ENCODE data around the gene ZNF580. TPM values are rescaled to one million over a fixed set of nuclear protein-coding genes. Genes with fewer than 3 reads are reported as not detected.

Gene ZNF580
- total and polyA plus RNA-seq, 2 of the 13 experiments (the other 11 are each of a cell fraction or from before 2014, with no cell fraction given) = 4.4 to 6.0 TPM

GRCh38 chr19:55624109-55625003 is 16.4 kb upstream of the ZNF580 start, which contains the start of gene ZNF784 (continued):
- TF ChIP-seq, protein P1, sequence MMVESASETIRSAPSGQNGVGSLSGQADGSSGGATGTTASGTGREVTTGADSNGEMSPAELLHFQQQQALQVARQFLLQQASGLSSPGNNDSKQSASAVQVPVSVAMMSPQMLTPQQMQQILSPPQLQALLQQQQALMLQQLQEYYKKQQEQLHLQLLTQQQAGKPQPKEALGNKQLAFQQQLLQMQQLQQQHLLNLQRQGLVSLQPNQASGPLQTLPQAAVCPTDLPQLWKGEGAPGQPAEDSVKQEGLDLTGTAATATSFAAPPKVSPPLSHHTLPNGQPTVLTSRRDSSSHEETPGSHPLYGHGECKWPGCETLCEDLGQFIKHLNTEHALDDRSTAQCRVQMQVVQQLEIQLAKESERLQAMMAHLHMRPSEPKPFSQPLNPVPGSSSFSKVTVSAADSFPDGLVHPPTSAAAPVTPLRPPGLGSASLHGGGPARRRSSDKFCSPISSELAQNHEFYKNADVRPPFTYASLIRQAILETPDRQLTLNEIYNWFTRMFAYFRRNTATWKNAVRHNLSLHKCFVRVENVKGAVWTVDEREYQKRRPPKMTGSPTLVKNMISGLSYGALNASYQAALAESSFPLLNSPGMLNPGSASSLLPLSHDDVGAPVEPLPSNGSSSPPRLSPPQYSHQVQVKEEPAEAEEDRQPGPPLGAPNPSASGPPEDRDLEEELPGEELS (CRISPR knock-in tag; IDR thresholded peaks at IDR 0.05) = no peak
- no peak for TF ChIP-seq THAP9 (CRISPR knock-in tag; IDR thresholded peaks at IDR 0.05; ENCODE audit: borderline replicate concordance)
- TF ChIP-seq MIXL1 (CRISPR knock-in tag; IDR thresholded peaks at IDR 0.05) = 0 out of 2 replicates have a peak, but pooled peaks have one; percentile 11
- peak; percentile 41 for TF ChIP-seq RBM39 (IDR thresholded peaks at IDR 0.05; ENCODE audit: low read depth, low read length, poor library complexity, severe bottlenecking)
- no peak for TF ChIP-seq ZKSCAN8 (CRISPR knock-in tag; IDR thresholded peaks at IDR 0.05; ENCODE audit: borderline replicate concordance)
- no peak for TF ChIP-seq FOXK2 (IDR thresholded peaks at IDR 0.05)
- TF ChIP-seq DR1 (CRISPR knock-in tag; IDR thresholded peaks at IDR 0.05) = peak; percentile 50; the same call in 1 of the 2 replicates
- TF ChIP-seq KDM5B (CRISPR knock-in tag; IDR thresholded peaks at IDR 0.05; ENCODE audit: borderline replicate concordance) = no peak
- TF ChIP-seq HNF1B (CRISPR knock-in tag; IDR thresholded peaks at IDR 0.05) = peak; percentile 57; the same call in 1 of the 2 replicates
- TF ChIP-seq ZFP90 (CRISPR knock-in tag; IDR thresholded peaks at IDR 0.05; ENCODE audit: borderline replicate concordance) = no peak
- TF ChIP-seq MED1 (CRISPR knock-in tag; IDR thresholded peaks at IDR 0.05) = peak; percentile 45; the same call in 1 of the 2 replicates
- TF ChIP-seq GPBP1L1 (CRISPR knock-in tag; IDR thresholded peaks at IDR 0.05) = no peak
- TF ChIP-seq ZBTB44 (CRISPR knock-in tag; IDR thresholded peaks at IDR 0.05) = no peak
- TF ChIP-seq POLR2G (IDR thresholded peaks at IDR 0.05; ENCODE audit: low read depth, low read length) = peak; percentile 88
- TF ChIP-seq ZFY (CRISPR knock-in tag; IDR thresholded peaks at IDR 0.05) = peak; percentile 65
- no peak for TF ChIP-seq ZNF850 (CRISPR knock-in tag; conservative IDR thresholded peaks at IDR 0.05)
